OCI-LY7 (cell line): ENCODE data around the gene CTBP2. TPM values are rescaled to one million over a fixed set of nuclear protein-coding genes. Genes with fewer than 3 reads are reported as not detected.

ENCODE experiments used
- BruUV-seq: library from RNA; stranded (reverse); fragments of 400-500 nt; replicated peaks from 2 replicates; lab custom pipeline; 2021; lab: Mats Ljungman, UMichigan
- CTCF ChIA-PET: fragments of 300-600 bp; sonication (Branson Sonifier 250); formaldehyde crosslinking; loops from one replicate; lab custom pipeline; 2022; ENCODE audit warnings: antibody characterized with exemption; ENCODE audit not compliant: unreplicated experiment; lab: Charles Lee
- POLR2A ChIA-PET: fragments of 300-600 bp; sonication (Branson Sonifier 250); formaldehyde crosslinking; loops from one replicate; lab custom pipeline; 2022; ENCODE audit warnings: antibody characterized with exemption; lab: Charles Lee
- DNase-seq: peaks from one replicate; pipeline ENCODE4 v3.0.0-alpha.2; 2015; ENCODE audit warnings: low spot score
- H2AFZ ChIP-seq: fragments of 200-600 bp; sonication (generic), shearing (Covaris generic); 2 replicates; pipeline ENCODE4 v1.6.1; 2014; ENCODE audit warnings: mild to moderate bottlenecking, antibody characterized with exemption, low read length, moderate library complexity
- H3K27ac ChIP-seq: fragments of 200-600 bp; sonication (generic); 2 replicates; pipeline ENCODE4 v1.5.1; 2014; ENCODE audit warnings: mixed run types, low read depth, mild to moderate bottlenecking, moderate library complexity, low read length, inconsistent platforms; ENCODE audit not compliant: poor library complexity, severe bottlenecking
- H3K36me3 ChIP-seq: fragments of 200-600 bp; sonication (generic); 2 replicates; pipeline ENCODE4 v1.6.1; 2014; ENCODE audit warnings: mild to moderate bottlenecking, antibody characterized with exemption, low read length, moderate library complexity, mixed read lengths; ENCODE audit not compliant: insufficient read depth
- H3K4me1 ChIP-seq: fragments of 200-600 bp; sonication (generic); 2 replicates; pipeline ENCODE4 v1.5.1; 2014; ENCODE audit warnings: mild to moderate bottlenecking, low read length; ENCODE audit not compliant: insufficient read depth, poor library complexity, severe bottlenecking
- H3K4me2 ChIP-seq: fragments of 200-600 bp; sonication (generic); 2 replicates; pipeline ENCODE4 v1.6.1; 2014; ENCODE audit warnings: mild to moderate bottlenecking, low read length
- H3K4me3 ChIP-seq: fragments of 200-600 bp; sonication (generic); 2 replicates; pipeline ENCODE4 v1.5.1; 2014; ENCODE audit warnings: mild to moderate bottlenecking, low read depth, low read length; ENCODE audit not compliant: poor library complexity, severe bottlenecking
- H3K79me2 ChIP-seq: fragments of 200-600 bp; sonication (generic); 2 replicates; pipeline ENCODE4 v1.6.1; 2016; ENCODE audit warnings: low read depth, mild to moderate bottlenecking, low read length, moderate library complexity, mixed read lengths; ENCODE audit not compliant: insufficient read depth
- H3K9me2 ChIP-seq: fragments of 200-600 bp; sonication (generic); 2 replicates; pipeline ENCODE4 v1.6.1; 2016; ENCODE audit warnings: mild to moderate bottlenecking, low read length, mixed read lengths; ENCODE audit not compliant: insufficient read depth
- H3K9me3 ChIP-seq: fragments of 200-600 bp; sonication (generic); 2 replicates; pipeline ENCODE4 v1.6.1; 2014; ENCODE audit warnings: mild to moderate bottlenecking, mixed run types, low read length, mixed read lengths
- H4K20me1 ChIP-seq: fragments of 200-600 bp; sonication (generic); 2 replicates; pipeline ENCODE4 v1.6.1; 2014; ENCODE audit warnings: mild to moderate bottlenecking, antibody characterized with exemption, low read length, moderate library complexity, mixed read lengths; ENCODE audit not compliant: insufficient read depth
- EZH2phosphoT487 ChIP-seq: fragments of 200-600 bp; sonication (generic); IDR thresholded peaks from 2 replicates; pipeline ENCODE4 v1.6.1; 2018; ENCODE audit warnings: low read depth, borderline replicate concordance, mild to moderate bottlenecking, mixed run types, antibody characterized with exemption, low read length, moderate library complexity, mixed read lengths
- intact Hi-C: fragments of 100-400 bp; cut with micrococcal nuclease; formaldehyde crosslinking; loops from one replicate; pipeline ENCODE4 v1.10.0; 2022; ENCODE audit not compliant: unreplicated experiment
- total RNA-seq, 2 experiments: library from RNA; depleted of rRNA in 1 of 2; stranded (reverse); fragments of >200 nt in 1 of 2; shearing (Covaris generic) in 1 of 2; gene quantifications; 2 replicates each; pipeline ENCODE4 v1.2.3, GENCODE V29; 2014 to 2022
- TF ChIP-seq, protein P1 (sequence below): fragments of 200-600 bp; sonication (generic); conservative IDR thresholded peaks from 2 replicates; pipeline ENCODE4 v1.5.1; 2014; ENCODE audit warnings: mild to moderate bottlenecking, antibody characterized with exemption, low read length, moderate library complexity, mixed read lengths

The CTBP2 gene
- total RNA-seq, 2 experiments from 2014 or later: not detected

DNA sequence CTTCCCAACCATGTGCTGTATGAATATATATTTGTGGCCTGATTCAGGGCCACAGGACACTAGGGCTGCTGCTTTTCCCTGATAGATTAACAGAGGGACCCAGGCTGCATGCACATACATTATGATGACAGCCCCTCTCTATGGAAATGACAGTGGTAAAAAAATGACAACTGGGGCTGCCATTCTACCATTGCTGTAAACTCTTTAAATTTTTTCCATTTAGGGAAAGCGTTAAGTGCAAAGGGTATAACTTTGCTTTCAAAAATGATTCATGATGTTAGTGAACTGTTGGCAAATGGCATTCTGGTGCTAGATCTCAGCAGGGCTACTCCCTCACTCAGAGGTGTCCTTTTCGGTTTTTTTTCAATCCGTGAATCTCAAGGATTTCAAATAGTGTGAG, 4.2 kb downstream of the CTBP2 start:
- ChIA-PET POLR2A (no interaction called here), CTCF (no interaction called here)
- Histone ChIP-seq H2AFZ (no peak overlapping the region), H3K4me1 (no peaks in the 10 kb centered on the region), H3K4me3 (no peak overlapping the region), H3K27ac (no peak overlapping the region), H3K9me3 (no peaks in the 10 kb centered on the region), H3K36me3 (no peaks in the 10 kb centered on the region), H4K20me1 (no peaks in the 10 kb centered on the region; the same call in 1 of the 2 replicates), H3K9me2 (no peaks in the 10 kb centered on the region), H3K79me2 (no peaks in the 10 kb centered on the region), H3K4me2 (no peak overlapping the region)
- intact Hi-C loops: loop anchor here (10.0 kb wide), 1 partner anchor 111 kb away; no protein-coding TSS in a partner anchor
- no peak for TF ChIP-seq EZH2phosphoT487
- TF ChIP-seq, protein P1, sequence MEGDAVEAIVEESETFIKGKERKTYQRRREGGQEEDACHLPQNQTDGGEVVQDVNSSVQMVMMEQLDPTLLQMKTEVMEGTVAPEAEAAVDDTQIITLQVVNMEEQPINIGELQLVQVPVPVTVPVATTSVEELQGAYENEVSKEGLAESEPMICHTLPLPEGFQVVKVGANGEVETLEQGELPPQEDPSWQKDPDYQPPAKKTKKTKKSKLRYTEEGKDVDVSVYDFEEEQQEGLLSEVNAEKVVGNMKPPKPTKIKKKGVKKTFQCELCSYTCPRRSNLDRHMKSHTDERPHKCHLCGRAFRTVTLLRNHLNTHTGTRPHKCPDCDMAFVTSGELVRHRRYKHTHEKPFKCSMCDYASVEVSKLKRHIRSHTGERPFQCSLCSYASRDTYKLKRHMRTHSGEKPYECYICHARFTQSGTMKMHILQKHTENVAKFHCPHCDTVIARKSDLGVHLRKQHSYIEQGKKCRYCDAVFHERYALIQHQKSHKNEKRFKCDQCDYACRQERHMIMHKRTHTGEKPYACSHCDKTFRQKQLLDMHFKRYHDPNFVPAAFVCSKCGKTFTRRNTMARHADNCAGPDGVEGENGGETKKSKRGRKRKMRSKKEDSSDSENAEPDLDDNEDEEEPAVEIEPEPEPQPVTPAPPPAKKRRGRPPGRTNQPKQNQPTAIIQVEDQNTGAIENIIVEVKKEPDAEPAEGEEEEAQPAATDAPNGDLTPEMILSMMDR: no peak
- BruUV-seq: no TSS peak
- DNase-seq: no peak

DNA sequence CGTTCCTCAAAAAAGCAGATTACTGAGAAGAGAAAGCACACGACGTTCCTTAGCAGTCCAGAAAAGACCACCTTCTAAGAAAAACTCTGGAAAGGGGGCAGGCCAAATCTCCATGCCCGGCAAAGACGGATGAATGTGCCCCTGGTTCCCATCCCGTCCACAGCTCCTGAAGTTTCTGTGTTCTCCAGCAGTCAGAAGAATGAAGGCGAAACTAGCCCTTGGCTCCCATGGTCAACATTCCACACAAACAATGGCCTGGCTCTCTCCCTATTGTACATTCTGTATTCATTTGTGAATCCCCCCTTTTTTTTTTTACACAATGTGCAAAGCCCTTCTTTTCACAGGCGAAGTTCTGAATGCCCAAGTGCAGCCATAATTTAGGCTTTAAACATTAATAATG, 5.3 kb downstream of the CTBP2 start:
- intact Hi-C loops: loop anchor here (10.0 kb wide), 1 partner anchor 110 kb away; no protein-coding TSS in a partner anchor
- no peak for DNase-seq
- H3K4me1 ChIP-seq: no peaks in the 10 kb centered on the region
- H3K36me3 ChIP-seq: no peaks in the 10 kb centered on the region
- H3K4me2 ChIP-seq: no peak overlapping the region
- POLR2A ChIA-PET: interaction anchor here (0.5 to 0.7 kb wide), 2 partner anchors 9 to 970 kb away, joined by 3 read pairs; no protein-coding TSS in a partner anchor
- TF ChIP-seq, protein P1: no peak
- no peak for TF ChIP-seq EZH2phosphoT487
- BruUV-seq: no TSS peak
- no peak overlapping the region for H2AFZ ChIP-seq
- no peaks in the 10 kb centered on the region for H3K9me2 ChIP-seq
- H3K4me3 ChIP-seq: no peak overlapping the region
- H3K79me2 ChIP-seq: no peaks in the 10 kb centered on the region
- H3K9me3 ChIP-seq: no peaks in the 10 kb centered on the region
- H4K20me1 ChIP-seq: no peaks in the 10 kb centered on the region; the same call in 1 of the 2 replicates
- H3K27ac ChIP-seq: no peak overlapping the region
- CTCF ChIA-PET: interaction anchor here (0.6 kb wide), 1 partner anchor 588 kb away, joined by 3 read pairs; no protein-coding TSS in a partner anchor

DNA sequence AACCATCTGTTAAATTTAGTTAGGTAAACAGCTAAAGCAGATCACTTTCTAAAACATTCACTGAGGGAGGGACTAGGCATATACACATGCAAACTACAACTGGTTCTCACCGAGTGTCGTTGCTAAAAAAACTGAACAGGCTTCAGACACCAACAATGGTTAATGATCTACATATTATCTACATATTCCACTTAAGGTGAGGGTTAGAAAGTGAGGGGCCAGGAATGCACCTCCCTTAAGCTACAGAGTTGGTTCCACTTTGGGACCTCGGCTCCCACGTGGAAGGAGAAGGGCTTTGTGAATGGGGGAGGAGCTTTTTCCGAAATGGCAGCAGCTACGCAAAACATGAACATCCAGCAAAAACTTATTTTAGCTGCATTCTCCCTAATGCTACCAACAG, 5.8 kb downstream of the CTBP2 start:
- no peak overlapping the region for H3K4me2 ChIP-seq
- no peak overlapping the region for H2AFZ ChIP-seq
- intact Hi-C loops: loop anchor here (10.0 kb wide), 1 partner anchor 110 kb away; no protein-coding TSS in a partner anchor
- no peaks in the 10 kb centered on the region for H3K79me2 ChIP-seq
- DNase-seq: no peak
- no peaks in the 10 kb centered on the region for H3K36me3 ChIP-seq
- TF ChIP-seq EZH2phosphoT487: no peak
- TF ChIP-seq, protein P1: no peak
- BruUV-seq: no TSS peak
- no peaks in the 10 kb centered on the region; the same call in 1 of the 2 replicates for H4K20me1 ChIP-seq
- H3K4me1 ChIP-seq: no peaks in the 10 kb centered on the region
- H3K9me2 ChIP-seq: no peaks in the 10 kb centered on the region
- H3K27ac ChIP-seq: no peak overlapping the region
- H3K4me3 ChIP-seq: no peak overlapping the region
- no peaks in the 10 kb centered on the region for H3K9me3 ChIP-seq
- CTCF ChIA-PET: interaction anchor here (0.6 kb wide), 1 partner anchor 588 kb away, joined by 3 read pairs; no protein-coding TSS in a partner anchor
- POLR2A ChIA-PET: interaction anchor here (0.5 kb wide), 1 partner anchor 970 kb away, joined by 3 read pairs; no protein-coding TSS in a partner anchor
